Trophoblast cell (in vitro differentiated cells and primary cell): ENCODE results near the gene CHAMP1.

Experiments
- DNase-seq, 2 donors: peaks; one replicate each; pipeline ENCODE4 v3.0.0-alpha.2; 2016
- H2AFZ ChIP-seq: 2 replicates; pipeline ENCODE4 v1.6.1; 2013; ENCODE audit warnings: low read length, moderate library complexity, mild to moderate bottlenecking; ENCODE audit not compliant: insufficient read depth, poor library complexity
- H2AK5ac ChIP-seq: 2 replicates; pipeline ENCODE4 v1.6.1; 2013; ENCODE audit warnings: mild to moderate bottlenecking, low read length
- H2BK120ac ChIP-seq: 2 replicates; pipeline ENCODE4 v1.6.1; 2013; ENCODE audit warnings: low read length, mild to moderate bottlenecking, moderate library complexity; ENCODE audit not compliant: insufficient read depth, poor library complexity
- H2BK12ac ChIP-seq: 2 replicates; pipeline ENCODE4 v1.6.1; 2013; ENCODE audit warnings: mild to moderate bottlenecking, low read length, moderate library complexity
- H2BK5ac ChIP-seq: 2 replicates; pipeline ENCODE4 v1.6.1; 2013; ENCODE audit warnings: low read length, low read depth, moderate library complexity, mild to moderate bottlenecking; ENCODE audit not compliant: poor library complexity
- H3K14ac ChIP-seq: 2 replicates; pipeline ENCODE4 v1.6.1; 2013; ENCODE audit warnings: mild to moderate bottlenecking, low read length
- H3K18ac ChIP-seq: 2 replicates; pipeline ENCODE4 v1.6.1; 2013; ENCODE audit warnings: mild to moderate bottlenecking, low read length
- H3K23ac ChIP-seq: 2 replicates; pipeline ENCODE4 v1.6.1; 2013; ENCODE audit warnings: low read length
- H3K27ac ChIP-seq: 2 replicates; pipeline ENCODE4 v1.5.1; 2013; ENCODE audit warnings: low read depth, mild to moderate bottlenecking, inconsistent platforms, low read length, moderate library complexity
- H3K27me3 ChIP-seq: 2 replicates; pipeline ENCODE4 v1.6.1; 2013; ENCODE audit warnings: inconsistent platforms, mild to moderate bottlenecking, low read length, moderate library complexity; ENCODE audit not compliant: insufficient read depth
- H3K36me3 ChIP-seq, 2 experiments: 1 replicate in 1 of 2; 2 replicates in 1 of 2; pipeline ENCODE4 v1.6.1; 2013; ENCODE audit warnings: low read length in 2 of 2, mild to moderate bottlenecking in 2 of 2, moderate library complexity in 1 of 2; ENCODE audit not compliant: insufficient read depth in 2 of 2, control insufficient read depth in 1 of 2
- H3K4ac ChIP-seq: 2 replicates; pipeline ENCODE4 v1.6.1; 2013; ENCODE audit warnings: low read depth, mild to moderate bottlenecking, low read length, moderate library complexity
- H3K4me1 ChIP-seq, 2 experiments: 1 replicate in 1 of 2; 2 replicates in 1 of 2; pipeline ENCODE4 v1.6.1; 2013; ENCODE audit warnings: low read length in 2 of 2, mild to moderate bottlenecking in 2 of 2, moderate library complexity in 1 of 2; ENCODE audit not compliant: insufficient read depth in 2 of 2, control insufficient read depth in 1 of 2
- H3K4me2 ChIP-seq: 2 replicates; pipeline ENCODE4 v1.6.1; 2013; ENCODE audit warnings: inconsistent platforms, mild to moderate bottlenecking, low read length, moderate library complexity
- H3K4me3 ChIP-seq: 2 replicates; pipeline ENCODE4 v1.5.1; 2013; ENCODE audit warnings: mild to moderate bottlenecking, low read depth, low read length, inconsistent platforms
- H3K79me1 ChIP-seq: one replicate; pipeline ENCODE4 v1.6.1; 2013; ENCODE audit warnings: low read length
- H3K79me2 ChIP-seq: 2 replicates; pipeline ENCODE4 v1.6.1; 2013; ENCODE audit warnings: low read length, mild to moderate bottlenecking; ENCODE audit not compliant: control insufficient read depth, insufficient read depth, poor library complexity
- H3K9ac ChIP-seq: 2 replicates; pipeline ENCODE4 v1.6.1; 2013; ENCODE audit warnings: mild to moderate bottlenecking, low read length
- H3K9me3 ChIP-seq: 2 replicates; pipeline ENCODE4 v1.6.1; 2013; ENCODE audit warnings: low read depth, mild to moderate bottlenecking, control low read depth, inconsistent platforms, low read length; ENCODE audit not compliant: insufficient read depth
- H4K12ac ChIP-seq: 2 replicates; pipeline ENCODE4 v1.6.1; 2013; ENCODE audit warnings: low read depth, mild to moderate bottlenecking, low read length, moderate library complexity
- H4K8ac ChIP-seq: 2 replicates; pipeline ENCODE4 v1.6.1; 2013; ENCODE audit warnings: low read depth, mild to moderate bottlenecking, low read length, moderate library complexity
- H4K91ac ChIP-seq: one replicate; pipeline ENCODE4 v1.6.1; 2013; ENCODE audit warnings: low read depth, mild to moderate bottlenecking, low read length, moderate library complexity
- WGBS: extraction: QIAGEN DNeasy Blood & Tissue Kit; methylation state at CpG from one replicate; pipeline ENCODE4 v1.1.7; 2013; ENCODE audit warnings: missing lambda C conversion rate; ENCODE audit not compliant: insufficient read length, insufficient coverage; ENCODE audit errors: extremely low coverage; 5-methylcytosine and 5-hydroxymethylcytosine counted together

CHAMP1 gene

GRCh38 chr13:114269281-114269770 is 45.0 kb upstream of the CHAMP1 start:
- no CpG with 5 or more reads among the region's 4 CpGs for WGBS

GRCh38 chr13:114272977-114273376 is 41.3 kb upstream of the CHAMP1 start:
- Histone ChIP-seq H2BK120ac (no peak overlapping the region), H4K91ac (no peak overlapping the region), H3K27me3 (no peaks in the 10 kb centered on the region), H3K27ac (no peak overlapping the region), H3K18ac (no peak overlapping the region), H4K12ac (no peak overlapping the region), H3K36me3 (peaks cover 15 to 44% of the 10 kb centered on the region in 2 experiments), H3K4ac (no peak overlapping the region), H3K4me3 (no peak overlapping the region), H3K79me2 (no peaks in the 10 kb centered on the region), H3K9ac (no peak overlapping the region), H2BK12ac (no peak overlapping the region), H4K8ac (no peak overlapping the region), H2AFZ (no peak overlapping the region), H3K23ac (no peak overlapping the region), H3K4me1 (no peaks in the 10 kb centered on the region), H3K9me3 (no peaks in the 10 kb centered on the region), H2AK5ac (no peak overlapping the region), H3K79me1 (no peaks in the 10 kb centered on the region), H3K14ac (no peak overlapping the region), H3K4me2 (no peak overlapping the region), H2BK5ac (no peak overlapping the region)
- DNase-seq = no peak
- WGBS = no CpG with 5 or more reads among the region's 2 CpGs

More at GRCh38 chr13:114269281-114269770, 45.0 kb upstream of the CHAMP1 start:
- H3K79me1 ChIP-seq = no peaks in the 10 kb centered on the region
- H2AFZ ChIP-seq = no peak overlapping the region
- no peak overlapping the region for H3K18ac ChIP-seq
- H2BK12ac ChIP-seq = no peak overlapping the region
- no peak overlapping the region for H3K14ac ChIP-seq
- no peak overlapping the region for H3K4me2 ChIP-seq
- no peak overlapping the region for H3K27ac ChIP-seq
- H4K12ac ChIP-seq = no peak overlapping the region
- H3K79me2 ChIP-seq = no peaks in the 10 kb centered on the region
- no peak overlapping the region for H2BK5ac ChIP-seq
- H3K4me1 ChIP-seq = no peaks in the 10 kb centered on the region
- H2AK5ac ChIP-seq = no peak overlapping the region
- no peak overlapping the region for H3K23ac ChIP-seq
- DNase-seq = no peak
- peaks cover 27 to 63% of the 10 kb centered on the region in 2 experiments for H3K36me3 ChIP-seq
- no peak overlapping the region for H4K8ac ChIP-seq
- no peak overlapping the region for H3K4ac ChIP-seq
- H3K4me3 ChIP-seq = no peak overlapping the region
- H4K91ac ChIP-seq = no peak overlapping the region
- no peak overlapping the region for H2BK120ac ChIP-seq
- H3K9ac ChIP-seq = peak overlapping the region; percentile 58
- H3K27me3 ChIP-seq = no peaks in the 10 kb centered on the region
- no peaks in the 10 kb centered on the region for H3K9me3 ChIP-seq

- no peak overlapping the region for H3K4me3 ChIP-seq
- no peak overlapping the region for H3K27ac ChIP-seq
- H3K4me1 ChIP-seq = no peaks in the 10 kb centered on the region
- H3K36me3 ChIP-seq = peaks cover 11 to 29% of the 10 kb centered on the region in 2 experiments
- H3K23ac ChIP-seq = no peak overlapping the region
- H2AK5ac ChIP-seq = no peak overlapping the region
- H2BK120ac ChIP-seq = no peak overlapping the region
- DNase-seq = no peak
- no peak overlapping the region for H2BK12ac ChIP-seq
- no peaks in the 10 kb centered on the region for H3K79me2 ChIP-seq
- H3K9me3 ChIP-seq = no peaks in the 10 kb centered on the region
- H3K27me3 ChIP-seq = no peaks in the 10 kb centered on the region
- no peak overlapping the region for H3K9ac ChIP-seq
- no CpG with 5 or more reads among the region's 7 CpGs for WGBS
- H3K4me2 ChIP-seq = no peak overlapping the region
- H4K91ac ChIP-seq = no peak overlapping the region
- H3K4ac ChIP-seq = no peak overlapping the region
- H4K8ac ChIP-seq = no peak overlapping the region
- no peaks in the 10 kb centered on the region for H3K79me1 ChIP-seq
- no peak overlapping the region for H2AFZ ChIP-seq
- H4K12ac ChIP-seq = no peak overlapping the region
- no peak overlapping the region for H3K14ac ChIP-seq
- no peak overlapping the region for H3K18ac ChIP-seq
- H2BK5ac ChIP-seq = no peak overlapping the region
Observed at GRCh38 chr13:114275304-114275703, 39.0 kb upstream of the CHAMP1 start.

GRCh38 chr13:114279146-114279545 is 35.2 kb upstream of the CHAMP1 start:
- Histone ChIP-seq H4K8ac (no peak overlapping the region), H3K14ac (no peak overlapping the region), H2BK120ac (no peak overlapping the region), H4K12ac (no peak overlapping the region), H3K23ac (no peak overlapping the region), H3K4me2 (no peak overlapping the region), H3K4ac (no peak overlapping the region), H3K9ac (no peak overlapping the region), H3K9me3 (no peaks in the 10 kb centered on the region), H2AFZ (no peak overlapping the region), H3K36me3 (peaks cover 7 to 13% of the 10 kb centered on the region in 2 experiments), H2AK5ac (no peak overlapping the region), H2BK5ac (no peak overlapping the region), H3K79me1 (peaks cover 14% of the 10 kb centered on the region), H3K27me3 (no peaks in the 10 kb centered on the region), H3K27ac (no peak overlapping the region), H3K18ac (no peak overlapping the region), H2BK12ac (no peak overlapping the region), H3K4me3 (no peak overlapping the region), H3K79me2 (peaks cover 10% of the 10 kb centered on the region), H4K91ac (no peak overlapping the region), H3K4me1 (peaks cover 3 to 7% of the 10 kb centered on the region in 2 experiments)
- DNase-seq = no peak
- no CpG with 5 or more reads among the region's 4 CpGs for WGBS
